Activated B cell treated with CpG ODN at 0.5 μM for 24 hours (primary cell): Measurements from ENCODE around the gene RAPGEF4. TPM values are rescaled to one million over a fixed set of nuclear protein-coding genes. Genes with fewer than 3 reads are reported as not detected.

Experiments used
- ATAC-seq: fragments of 200-7000 bp; cut with Tn5 transposase; one replicate; pipeline ENCODE4 v1.10.0; 2021; ENCODE audit warnings: low read depth, mild to moderate bottlenecking, moderate library complexity
- CTCF ChIA-PET: fragments of 350-600 bp; sonication (Branson Sonifier 250); formaldehyde crosslinking; loops from one replicate; lab custom pipeline; 2021; ENCODE audit warnings: antibody characterized with exemption; lab: Charles Lee
- POLR2A ChIA-PET: fragments of 350-600 bp; sonication (Branson Sonifier 250); formaldehyde crosslinking; loops from one replicate; lab custom pipeline; 2021; ENCODE audit warnings: antibody characterized with exemption; lab: Charles Lee
- DNase-seq: peaks from one replicate; pipeline ENCODE4 v3.0.0; 2022
- H3K27ac Mint-ChIP-seq: one replicate; pipeline ENCODE4 v1.8.0; 2020; ENCODE audit warnings: mixed read lengths
- H3K27me3 Mint-ChIP-seq: one replicate; pipeline ENCODE4 v1.8.0; 2021; ENCODE audit warnings: mixed read lengths
- H3K36me3 Mint-ChIP-seq: one replicate; pipeline ENCODE4 v1.8.0; 2021; ENCODE audit warnings: low read depth, mixed read lengths
- H3K4me1 Mint-ChIP-seq: one replicate; pipeline ENCODE4 v1.8.0; 2021; ENCODE audit warnings: mixed read lengths
- H3K4me3 Mint-ChIP-seq: one replicate; pipeline ENCODE4 v1.8.0; 2020; ENCODE audit warnings: mild to moderate bottlenecking, mixed read lengths
- H3K9me3 Mint-ChIP-seq: one replicate; pipeline ENCODE4 v1.8.0; 2020; ENCODE audit warnings: mixed read lengths
- intact Hi-C: fragments of 100-400 bp; cut with micrococcal nuclease; formaldehyde crosslinking; loops from one replicate; pipeline ENCODE4 v1.15.1; 2024
- total RNA-seq: library from RNA; stranded (reverse); gene quantifications from 2 replicates; pipeline ENCODE4 v1.2.3, GENCODE V29; 2022
- TF ChIP-seq, protein P1 (sequence below): fragments of 200-600 bp; IDR thresholded peaks from one replicate; pipeline ENCODE4 v1.8.0; 2022; ENCODE audit warnings: antibody characterized with exemption, mild to moderate bottlenecking

Gene RAPGEF4
- total RNA-seq, 1 donor from 2014 or later = not detected

GRCh38 chr2:172725284-172725683 is 10.4 kb upstream of the RAPGEF4 start:
- no peaks in the 10 kb centered on the region for H3K4me1 Mint-ChIP-seq
- H3K27ac Mint-ChIP-seq = no peak overlapping the region
- no peak overlapping the region for H3K4me3 Mint-ChIP-seq
- intact Hi-C loops = no loop called here
- peaks cover 4% of the 10 kb centered on the region for H3K27me3 Mint-ChIP-seq
- TF ChIP-seq, protein P1, sequence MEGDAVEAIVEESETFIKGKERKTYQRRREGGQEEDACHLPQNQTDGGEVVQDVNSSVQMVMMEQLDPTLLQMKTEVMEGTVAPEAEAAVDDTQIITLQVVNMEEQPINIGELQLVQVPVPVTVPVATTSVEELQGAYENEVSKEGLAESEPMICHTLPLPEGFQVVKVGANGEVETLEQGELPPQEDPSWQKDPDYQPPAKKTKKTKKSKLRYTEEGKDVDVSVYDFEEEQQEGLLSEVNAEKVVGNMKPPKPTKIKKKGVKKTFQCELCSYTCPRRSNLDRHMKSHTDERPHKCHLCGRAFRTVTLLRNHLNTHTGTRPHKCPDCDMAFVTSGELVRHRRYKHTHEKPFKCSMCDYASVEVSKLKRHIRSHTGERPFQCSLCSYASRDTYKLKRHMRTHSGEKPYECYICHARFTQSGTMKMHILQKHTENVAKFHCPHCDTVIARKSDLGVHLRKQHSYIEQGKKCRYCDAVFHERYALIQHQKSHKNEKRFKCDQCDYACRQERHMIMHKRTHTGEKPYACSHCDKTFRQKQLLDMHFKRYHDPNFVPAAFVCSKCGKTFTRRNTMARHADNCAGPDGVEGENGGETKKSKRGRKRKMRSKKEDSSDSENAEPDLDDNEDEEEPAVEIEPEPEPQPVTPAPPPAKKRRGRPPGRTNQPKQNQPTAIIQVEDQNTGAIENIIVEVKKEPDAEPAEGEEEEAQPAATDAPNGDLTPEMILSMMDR = no peak
- peaks cover 2% of the 10 kb centered on the region for H3K9me3 Mint-ChIP-seq
- no peaks in the 10 kb centered on the region for H3K36me3 Mint-ChIP-seq
- ChIA-PET POLR2A (no interaction called here), CTCF (no interaction called here)
- no peak for DNase-seq
- no peak for ATAC-seq

DNA sequence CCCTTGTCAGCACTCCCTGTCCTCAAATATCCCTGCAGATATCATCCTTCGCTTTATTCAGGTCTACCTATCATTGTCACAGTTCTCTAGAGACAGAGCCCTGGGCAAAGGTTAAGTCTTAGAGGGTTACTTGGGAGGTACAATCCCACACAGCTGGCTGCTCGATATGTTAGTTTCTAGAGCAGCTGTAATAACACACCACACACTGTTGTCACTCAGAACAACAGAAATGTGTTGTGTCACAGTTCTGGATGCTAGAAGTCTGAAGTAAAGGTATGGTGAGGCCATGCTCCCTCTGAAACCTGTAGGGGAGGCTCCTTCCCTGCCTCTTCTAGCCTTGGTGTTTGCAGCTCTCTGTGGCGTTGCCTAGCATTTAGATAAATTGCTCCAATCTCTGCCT is 9.9 kb upstream of the RAPGEF4 start:
- ATAC-seq = no peak
- Mint-ChIP-seq H3K4me3 (no peak overlapping the region), H3K9me3 (no peaks in the 10 kb centered on the region), H3K4me1 (no peaks in the 10 kb centered on the region), H3K36me3 (no peaks in the 10 kb centered on the region), H3K27me3 (peaks cover 5% of the 10 kb centered on the region), H3K27ac (no peak overlapping the region)
- DNase-seq = no peak
- TF ChIP-seq, protein P1 = no peak
- ChIA-PET POLR2A (no interaction called here), CTCF (no interaction called here)
- intact Hi-C loops = no loop called here

GRCh38 chr2:172726172-172726735 is 9.4 kb upstream of the RAPGEF4 start:
- H3K27ac Mint-ChIP-seq = no peak overlapping the region
- TF ChIP-seq, protein P1 = no peak
- H3K27me3 Mint-ChIP-seq = peaks cover 8% of the 10 kb centered on the region
- no peaks in the 10 kb centered on the region for H3K36me3 Mint-ChIP-seq
- ChIA-PET CTCF (no interaction called here), POLR2A (no interaction called here)
- intact Hi-C loops = no loop called here
- H3K4me3 Mint-ChIP-seq = no peak overlapping the region
- DNase-seq = no peak
- no peak for ATAC-seq
- H3K9me3 Mint-ChIP-seq = no peaks in the 10 kb centered on the region
- H3K4me1 Mint-ChIP-seq = no peaks in the 10 kb centered on the region

GRCh38 chr2:172730411-172730810 is 5.2 kb upstream of the RAPGEF4 start:
- CTCF ChIA-PET = no interaction called here
- H3K4me3 Mint-ChIP-seq = no peak overlapping the region
- DNase-seq (no peak), ATAC-seq (no peak)
- H3K4me1 Mint-ChIP-seq = peaks cover 2% of the 10 kb centered on the region
- no peaks in the 10 kb centered on the region for H3K9me3 Mint-ChIP-seq
- H3K36me3 Mint-ChIP-seq = no peaks in the 10 kb centered on the region
- H3K27me3 Mint-ChIP-seq = peaks cover 23% of the 10 kb centered on the region
- TF ChIP-seq, protein P1 = no peak
- POLR2A ChIA-PET = no interaction called here
- intact Hi-C loops = no loop called here
- no peak overlapping the region for H3K27ac Mint-ChIP-seq

DNA sequence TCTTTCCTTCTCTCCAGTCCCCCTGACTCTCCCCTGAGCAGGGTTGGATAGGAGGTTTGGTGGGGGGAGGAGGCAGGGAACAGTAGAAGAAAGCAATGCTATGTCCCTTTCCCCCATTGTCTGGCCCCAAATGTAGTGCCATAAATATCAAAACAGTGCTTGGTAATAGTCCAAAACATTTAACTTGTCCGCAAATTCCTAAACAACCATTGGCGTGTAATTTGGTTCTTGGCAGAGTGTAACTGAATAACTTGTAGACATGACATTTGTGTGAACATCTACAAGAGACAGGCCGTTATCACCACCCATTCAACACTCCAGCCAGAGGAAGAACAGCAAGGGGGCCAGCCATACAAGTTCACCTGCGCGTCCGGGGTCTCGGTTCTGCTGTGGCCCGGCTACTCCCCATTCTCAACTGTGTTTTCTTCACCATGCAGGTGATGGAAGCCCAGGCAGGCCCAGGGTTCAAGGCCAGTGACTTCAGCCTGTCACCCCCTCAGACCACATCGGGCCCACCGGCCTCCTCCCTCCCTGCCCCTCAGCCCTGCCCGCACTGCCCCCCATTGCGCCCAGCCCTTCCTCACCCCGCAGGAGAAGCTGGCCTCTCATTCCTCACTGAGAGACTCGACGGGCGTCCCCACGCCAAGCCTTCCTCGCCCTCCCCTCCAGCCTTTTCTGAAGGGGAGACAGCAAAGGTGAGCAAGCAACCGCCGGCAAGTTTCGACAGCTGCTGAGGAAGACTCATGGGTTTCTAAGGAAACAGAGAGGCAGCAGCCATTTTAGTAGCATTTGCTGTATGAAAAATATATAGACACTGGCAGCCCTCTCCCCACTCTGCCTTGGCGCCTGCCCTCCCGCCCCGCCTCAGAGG is 699 bp upstream of the RAPGEF4 start:
- intact Hi-C loops = no loop called here
- Mint-ChIP-seq H3K9me3 (no peaks in the 10 kb centered on the region), H3K4me1 (peaks cover 7% of the 10 kb centered on the region), H3K4me3 (no peak overlapping the region), H3K36me3 (no peaks in the 10 kb centered on the region), H3K27ac (no peak overlapping the region), H3K27me3 (peaks cover 41% of the 10 kb centered on the region)
- TF ChIP-seq, protein P1 = no peak
- ChIA-PET CTCF (no interaction called here), POLR2A (no interaction called here)
- no peak for ATAC-seq
- no peak for DNase-seq
